SK-N-SH (cell line): ENCODE data around the gene ZG16.

Experiments used
- CTCF ChIP-seq: fragments of 200-600 bp; sonication (generic); IDR thresholded peaks from 2 replicates; pipeline ENCODE4 v1.6.1; 2017; ENCODE audit warnings: antibody characterized with exemption, mild to moderate bottlenecking, moderate library complexity
- GABPA ChIP-seq: IDR thresholded peaks from 2 replicates; pipeline ENCODE4 v1.4.0; 2012; ENCODE audit warnings: low read depth, mild to moderate bottlenecking
- MAX ChIP-seq: IDR thresholded peaks from 2 replicates; pipeline ENCODE4 v1.4.0; 2012; ENCODE audit warnings: low read depth
- POLR2AphosphoS5 ChIP-seq: IDR thresholded peaks from 2 replicates; pipeline ENCODE4 v1.6.1; 2012; ENCODE audit warnings: low read depth, low read length
- REST ChIP-seq: IDR thresholded peaks from 2 replicates; pipeline ENCODE4 v1.6.1; 2012; ENCODE audit warnings: mild to moderate bottlenecking, low read depth, low read length, moderate library complexity
- RXRA ChIP-seq: IDR thresholded peaks from 2 replicates; pipeline ENCODE4 v1.4.0; 2012; ENCODE audit warnings: low read depth, mild to moderate bottlenecking, borderline replicate concordance
- TAF1 ChIP-seq: IDR thresholded peaks from 2 replicates; pipeline ENCODE4 v1.6.1; 2012; ENCODE audit warnings: low read depth, mild to moderate bottlenecking, low read length, moderate library complexity, borderline replicate concordance

- TF ChIP-seq CTCF: no peak; the same call in 1 of the 2 replicates
- TF ChIP-seq RXRA: no peak
- no peak for TF ChIP-seq GABPA
- no peak for TF ChIP-seq POLR2AphosphoS5
- TF ChIP-seq TAF1: no peak
- TF ChIP-seq REST: no peak
- no peak for TF ChIP-seq MAX
Measured at GRCh38 chr16:29757950-29758466, 20.0 kb upstream of the ZG16 start.
